Fibroblast of peridontal ligament (primary cell): ENCODE data around the gene SNAP23.

Source experiments
- DNase-seq: peaks from one replicate; pipeline ENCODE4 v3.0.0-alpha.2; 2010; ENCODE audit errors: extremely low read depth

SNAP23 gene

DNA sequence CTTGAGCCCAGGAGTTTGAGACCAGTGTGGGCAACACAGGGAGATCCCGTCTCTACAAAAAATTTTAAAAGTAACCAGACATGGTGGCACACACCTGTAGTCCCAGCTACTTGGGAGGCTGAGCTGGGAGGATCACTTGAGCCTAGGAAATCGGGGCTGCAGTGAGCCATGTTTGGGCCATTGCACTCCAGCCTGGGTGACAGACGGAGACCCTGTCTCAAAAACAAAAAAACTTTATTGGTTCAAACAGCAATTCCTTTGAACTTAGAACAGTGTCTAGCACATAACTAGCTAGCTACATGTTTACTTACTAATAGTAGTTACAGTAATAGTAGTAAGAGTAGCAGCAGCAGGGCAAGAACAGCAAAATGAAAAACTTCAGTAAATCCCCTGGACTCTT, 63.3 kb downstream of the SNAP23 start:
- DNase-seq = no peak

DNA sequence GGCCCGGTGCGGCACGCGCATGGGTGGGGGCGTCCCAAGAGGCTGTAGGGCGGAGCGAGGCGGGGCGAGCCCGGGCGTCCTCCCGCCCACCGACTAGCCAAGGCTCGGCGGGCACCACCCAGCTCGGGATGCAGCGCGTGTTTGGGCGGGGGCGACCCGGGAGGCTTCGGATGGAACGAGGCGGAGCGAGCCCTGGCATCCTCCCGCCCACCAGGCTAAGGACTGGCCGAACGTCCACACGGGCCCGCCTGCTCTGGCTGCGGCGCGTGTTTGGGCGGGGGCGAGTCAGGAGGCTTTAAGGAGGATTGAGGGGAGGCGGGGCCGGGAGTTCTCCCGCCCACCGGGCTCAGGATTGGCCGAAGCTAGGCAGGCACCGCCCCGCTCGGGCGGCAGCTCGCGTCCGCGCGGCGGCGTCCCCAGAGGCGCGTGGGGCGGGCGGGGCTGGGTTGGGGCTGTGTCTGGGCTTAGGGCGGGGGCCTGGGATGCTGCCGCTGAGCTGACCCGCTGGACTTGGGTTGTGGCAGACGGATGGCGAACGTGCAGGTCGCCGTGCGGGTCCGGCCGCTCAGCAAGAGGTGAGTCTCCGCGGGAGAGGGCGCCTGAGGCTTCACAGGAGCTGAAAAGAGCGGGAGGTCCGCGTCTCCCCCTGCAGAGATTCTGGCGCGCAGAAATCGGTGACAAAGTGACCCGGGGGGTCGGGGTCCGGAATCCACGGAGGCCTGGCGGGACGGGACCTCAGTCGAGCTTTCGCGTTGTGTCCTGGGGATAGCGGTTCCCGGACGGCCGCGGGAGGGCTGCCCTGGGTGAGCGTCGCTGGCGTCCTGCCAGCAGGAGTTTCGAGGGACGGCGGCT, 80.0 kb downstream of the SNAP23 start, which contains the start of gene STARD9:
STARD9 (plus strand) TSS at position 419 of the 852 bp plus-strand sequence; CDS start at position 529, 110 bp downstream.
- peak; percentile 97 for DNase-seq

DNA sequence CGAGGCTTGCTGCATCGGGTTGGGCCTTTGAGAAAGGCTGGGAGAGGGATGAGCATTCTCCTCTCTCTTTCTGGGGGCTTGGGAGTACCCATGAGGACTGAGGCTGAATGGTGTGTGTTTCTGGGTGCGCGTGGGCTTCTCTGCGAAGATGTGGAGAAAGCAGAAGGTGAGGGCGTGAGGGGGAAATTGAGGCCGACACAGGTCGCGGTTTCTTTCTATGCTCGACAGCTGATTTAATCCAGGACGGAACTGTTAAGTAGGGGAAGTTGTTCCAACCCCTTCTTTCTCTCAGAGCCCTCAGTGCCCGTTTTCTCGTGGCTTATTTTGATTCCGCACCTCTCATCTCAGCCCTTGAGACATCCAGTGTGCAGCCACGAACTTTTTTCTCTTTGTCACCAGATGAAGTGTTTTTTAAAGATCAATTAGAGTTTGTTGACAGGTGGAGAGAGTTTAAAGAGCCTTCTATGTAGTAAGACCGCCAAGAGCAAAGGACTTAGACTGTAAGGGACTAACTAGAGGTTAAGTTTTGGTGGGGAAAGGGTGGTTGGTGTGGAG, 80.7 kb downstream of the SNAP23 start:
- DNase-seq = no peak

DNA sequence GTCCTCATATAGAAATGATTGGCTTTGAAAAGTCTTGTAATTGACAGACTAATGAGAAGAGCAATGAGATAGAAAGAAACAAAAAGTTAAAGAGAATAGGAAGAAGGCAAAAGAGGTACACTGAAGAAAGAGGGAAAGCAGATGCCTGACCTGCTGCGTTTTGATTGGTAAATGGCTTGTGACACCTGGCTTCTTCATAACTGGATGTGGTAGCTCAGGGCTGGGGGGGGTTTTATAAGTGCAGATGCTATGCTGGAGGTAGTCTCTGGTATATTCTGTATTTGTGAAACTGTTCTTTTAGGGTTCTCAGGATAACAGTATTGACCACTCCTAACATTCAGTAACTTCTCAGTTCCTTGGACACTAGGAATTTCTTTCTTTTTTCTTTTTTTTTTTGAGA, 81.3 kb downstream of the SNAP23 start:
- DNase-seq = no peak

DNA sequence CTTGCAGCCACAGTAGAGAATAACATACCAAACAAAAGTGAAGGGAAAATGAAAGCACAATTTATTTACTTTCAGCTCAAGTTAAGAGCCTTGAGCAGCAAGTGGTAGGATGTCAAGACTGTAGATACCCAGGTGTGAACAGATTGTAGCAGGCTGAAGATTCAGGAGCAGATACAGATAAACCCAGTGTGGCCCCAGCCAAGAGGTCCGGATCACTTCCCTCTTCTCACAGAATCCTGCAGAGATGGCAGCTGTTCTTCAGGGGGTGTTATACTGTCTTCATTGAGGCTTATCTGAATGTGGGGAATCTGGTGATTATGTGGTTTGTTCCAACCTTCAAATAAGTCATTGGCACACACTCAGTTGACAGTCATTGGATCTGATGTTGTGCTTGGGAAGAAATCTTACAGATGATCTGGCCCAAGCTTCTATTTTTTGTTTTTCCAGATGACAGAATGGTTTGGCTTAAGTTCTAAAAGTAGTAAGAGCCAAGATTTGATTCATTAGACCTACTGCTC, 82.1 kb downstream of the SNAP23 start:
- peak; percentile 95 for DNase-seq

DNA sequence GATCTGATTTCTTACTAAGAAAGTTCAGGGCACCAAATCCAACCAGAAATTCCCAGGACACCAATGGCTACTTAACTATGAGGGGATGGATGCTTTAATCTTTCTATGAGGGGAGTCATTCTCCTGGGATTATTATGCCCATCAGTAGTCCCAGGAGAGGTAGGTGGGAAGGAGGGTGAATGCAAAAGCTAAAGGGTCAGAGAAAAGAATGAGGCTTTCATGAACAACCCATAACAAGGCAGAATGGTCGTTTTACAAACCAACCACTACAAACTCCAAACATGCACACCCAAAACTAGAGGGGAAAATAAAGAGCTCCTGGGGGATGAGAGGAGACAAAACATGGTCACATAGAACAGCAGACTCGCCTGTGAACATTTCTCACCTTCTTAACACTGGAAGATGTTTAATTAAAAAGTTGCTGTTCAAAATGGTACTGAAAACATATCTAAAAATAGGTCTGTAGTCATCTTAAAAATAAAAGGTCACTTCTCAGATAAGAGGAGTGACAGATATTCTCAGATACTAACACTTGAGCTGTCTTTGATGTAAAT, 83.6 kb downstream of the SNAP23 start:
- no peak for DNase-seq

DNA sequence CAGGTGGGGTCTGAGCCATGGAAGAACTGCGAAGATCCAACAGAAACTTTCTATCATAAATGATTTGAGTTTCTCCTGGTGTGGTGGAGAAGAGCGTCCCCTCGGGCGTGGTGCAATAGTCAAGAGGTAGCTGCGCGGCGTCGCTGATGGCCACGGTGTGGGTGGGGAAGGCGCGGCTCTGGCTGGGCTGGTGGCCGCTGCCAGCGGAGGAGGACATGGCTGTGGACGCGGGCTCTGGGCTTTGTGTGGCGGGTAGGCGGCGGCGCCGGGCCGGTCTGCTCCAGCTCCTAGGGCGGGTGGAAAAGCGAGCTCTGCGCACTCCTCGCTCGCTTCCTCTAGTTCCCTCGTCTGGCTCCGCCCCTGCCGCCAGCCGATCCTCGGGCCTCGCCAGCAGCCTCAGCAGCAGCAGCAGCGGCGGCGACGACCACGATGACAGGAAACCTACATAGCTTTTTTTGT, 85.9 kb downstream of the SNAP23 start:
- DNase-seq = peak; percentile 58
